Stimulated activated CD4-positive, alpha-beta T cell treated with anti-CD3 and anti-CD28 coated beads, Interleukin-2, amount 100 ng/mL, for 4 hours (primary cell): Measurements from ENCODE around the gene TMEM106C.

Experiments used
- DNase-seq: peaks from one replicate; pipeline ENCODE4 v3.0.0-alpha.2; 2020; ENCODE audit warnings: low read depth

The TMEM106C gene

GRCh38 chr12:47979686-47980085 is 16.3 kb downstream of the TMEM106C start:
- DNase-seq, result no peak

GRCh38 chr12:47980197-47980596 is 16.8 kb downstream of the TMEM106C start:
- DNase-seq, result no peak

GRCh38 chr12:47980779-47981495 is 17.5 kb downstream of the TMEM106C start:
- DNase-seq, result no peak

GRCh38 chr12:47981496-47982260 is 18.3 kb downstream of the TMEM106C start:
- no peak for DNase-seq

DNA sequence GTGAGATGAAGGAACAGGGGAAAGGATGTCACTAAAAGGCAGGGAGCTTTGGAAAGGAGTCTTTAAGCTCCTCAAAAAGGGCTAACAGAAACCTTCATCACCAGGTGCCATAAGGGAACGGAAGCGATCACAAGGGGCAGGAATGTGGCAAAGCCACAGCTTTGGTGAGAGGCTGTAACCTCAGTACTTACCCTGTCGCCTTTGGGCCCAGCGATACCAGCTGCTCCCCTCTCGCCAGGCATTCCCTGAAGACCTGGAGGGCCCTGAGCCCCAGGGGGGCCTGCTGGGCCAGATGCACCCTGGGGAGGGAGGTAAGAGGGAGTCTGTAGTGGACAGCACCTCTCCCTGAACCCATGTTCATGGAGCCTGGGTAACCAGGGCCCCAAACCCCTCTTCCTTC is 18.9 kb downstream of the TMEM106C start:
- DNase-seq, result no peak

GRCh38 chr12:47982770-47983169 is 19.4 kb downstream of the TMEM106C start:
- DNase-seq, result no peak

- DNase-seq, result no peak
Observed at GRCh38 chr12:47983541-47984115, 20.2 kb downstream of the TMEM106C start.

GRCh38 chr12:47984331-47984801 is 21.0 kb downstream of the TMEM106C start:
- no peak for DNase-seq

DNA sequence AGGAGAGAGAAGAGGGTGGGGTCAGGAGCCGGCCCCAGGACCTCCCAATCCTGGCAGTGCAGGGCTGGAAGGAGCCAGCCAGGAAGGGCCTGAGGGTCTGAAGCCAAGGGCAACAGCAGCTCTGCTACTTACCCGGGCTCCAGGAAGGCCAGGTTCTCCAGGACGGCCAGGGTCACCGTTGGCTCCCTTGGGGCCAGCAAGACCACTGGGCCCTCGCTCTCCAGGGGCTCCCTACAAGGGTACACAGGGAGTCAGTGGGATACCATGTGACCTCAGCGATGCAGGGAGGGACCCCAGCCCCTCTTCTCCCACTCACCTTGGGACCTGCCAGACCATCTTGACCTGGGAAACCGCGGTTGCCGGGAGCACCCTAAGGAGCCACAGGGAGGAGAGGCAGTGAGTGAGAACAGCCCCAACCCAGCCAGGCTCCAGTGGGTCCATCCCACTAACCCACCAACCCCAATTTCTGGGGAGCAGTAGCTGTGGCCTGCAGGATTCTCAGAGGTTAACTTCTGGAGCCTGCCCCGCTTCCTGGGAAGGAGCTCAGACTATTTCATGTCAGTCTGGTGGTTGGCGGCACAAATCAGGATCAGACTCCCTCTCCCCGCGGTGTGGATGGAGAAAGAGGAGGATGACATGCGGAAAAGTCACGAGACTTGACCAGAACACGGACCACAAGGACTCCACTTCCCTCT is 22.3 kb downstream of the TMEM106C start:
- no peak for DNase-seq

DNA sequence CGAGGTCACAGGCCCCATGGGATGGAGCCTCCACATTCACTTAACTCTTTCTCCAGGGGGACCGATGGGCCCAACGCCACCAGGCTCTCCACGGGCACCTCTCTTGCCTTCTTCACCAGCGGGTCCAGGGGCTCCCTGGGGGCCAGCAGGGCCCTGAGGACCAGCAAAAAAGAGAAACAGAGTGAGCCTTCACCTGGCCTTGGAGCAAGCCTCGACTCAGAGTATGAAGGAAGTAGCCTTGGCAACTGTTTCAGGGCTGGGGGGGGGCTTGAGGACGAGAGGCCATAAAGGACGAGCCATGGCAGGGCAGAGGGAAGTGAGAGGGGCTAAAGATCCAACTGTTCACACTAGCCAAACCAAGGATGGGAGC is 22.9 kb downstream of the TMEM106C start:
- DNase-seq, result no peak

GRCh38 chr12:47986832-47987231 is 23.4 kb downstream of the TMEM106C start:
- no peak for DNase-seq

DNA sequence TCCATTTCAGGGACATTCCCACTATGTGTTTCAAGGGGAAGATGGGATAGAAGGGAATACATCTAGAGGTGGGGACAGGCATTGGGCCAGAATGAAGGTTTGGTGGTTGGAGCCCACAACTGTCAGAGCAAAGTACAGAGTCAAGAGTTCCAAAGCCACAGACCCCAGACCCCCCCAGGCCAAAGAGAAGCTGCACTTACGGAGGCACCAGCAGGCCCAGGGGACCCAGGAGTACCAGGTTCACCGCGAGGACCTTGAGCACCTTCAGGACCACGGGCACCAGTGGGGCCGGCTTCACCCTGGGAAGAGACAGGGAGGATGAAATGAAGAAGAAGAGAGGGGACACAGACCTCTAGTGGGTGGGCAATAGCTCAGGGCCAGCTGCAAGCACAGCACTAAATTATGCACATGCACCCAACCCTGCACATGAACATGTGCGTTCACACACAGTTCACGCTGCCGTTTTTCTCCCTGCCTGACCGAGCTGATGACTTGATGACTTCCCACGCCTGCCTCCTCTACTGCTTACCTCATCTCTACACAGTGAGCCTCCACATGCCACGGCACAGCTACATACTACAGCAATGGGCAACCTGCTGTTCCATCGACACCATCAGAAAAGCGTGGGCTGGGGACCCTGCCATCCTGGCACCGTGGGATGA is 24.1 kb downstream of the TMEM106C start:
- no peak for DNase-seq

DNA sequence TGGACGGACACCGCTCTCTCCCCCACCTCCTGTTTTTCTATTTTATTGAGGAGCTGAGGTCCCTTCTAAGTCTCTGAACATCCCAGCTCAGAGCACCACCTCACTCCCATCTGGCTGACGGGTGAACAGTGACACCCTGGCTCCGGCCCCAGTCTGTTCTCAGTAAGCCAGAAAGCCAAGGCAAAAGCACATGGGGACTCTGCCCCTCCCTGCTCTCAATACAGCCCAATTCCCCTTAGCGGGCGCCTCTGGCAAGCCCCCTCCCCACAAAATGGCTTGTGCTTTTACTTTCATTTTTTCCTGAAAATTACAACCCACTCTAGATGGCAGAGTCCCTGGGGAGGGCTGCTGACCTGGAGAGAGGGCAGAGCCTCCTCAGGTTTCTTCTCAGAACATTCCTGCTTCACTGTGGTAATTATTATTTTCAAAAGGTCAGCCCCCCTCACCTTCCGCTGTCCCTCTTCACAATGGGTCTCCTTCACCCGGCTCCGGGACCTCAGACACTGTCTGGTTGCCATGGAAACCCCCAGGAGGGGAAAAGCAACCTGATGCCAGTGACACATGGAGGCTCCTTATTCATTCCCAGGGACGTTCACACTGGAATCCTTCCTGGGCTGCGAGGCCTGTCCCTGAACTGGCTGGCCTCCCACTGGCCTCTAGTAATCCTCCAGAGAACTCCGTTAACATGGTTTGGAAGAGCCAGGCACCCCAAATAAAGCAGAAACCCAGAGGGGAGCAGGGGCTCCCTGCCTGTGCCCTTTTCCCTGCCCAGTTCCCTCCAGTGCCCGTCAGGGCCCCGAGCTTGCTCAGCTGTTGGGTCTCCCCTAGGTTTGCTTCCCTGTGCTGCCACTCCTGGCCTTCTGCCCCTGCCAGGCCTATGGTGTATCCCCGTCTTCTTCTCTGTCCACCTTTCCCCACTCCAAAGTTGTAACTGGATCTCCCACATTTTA is 25.0 kb downstream of the TMEM106C start:
- DNase-seq, result no peak

DNA sequence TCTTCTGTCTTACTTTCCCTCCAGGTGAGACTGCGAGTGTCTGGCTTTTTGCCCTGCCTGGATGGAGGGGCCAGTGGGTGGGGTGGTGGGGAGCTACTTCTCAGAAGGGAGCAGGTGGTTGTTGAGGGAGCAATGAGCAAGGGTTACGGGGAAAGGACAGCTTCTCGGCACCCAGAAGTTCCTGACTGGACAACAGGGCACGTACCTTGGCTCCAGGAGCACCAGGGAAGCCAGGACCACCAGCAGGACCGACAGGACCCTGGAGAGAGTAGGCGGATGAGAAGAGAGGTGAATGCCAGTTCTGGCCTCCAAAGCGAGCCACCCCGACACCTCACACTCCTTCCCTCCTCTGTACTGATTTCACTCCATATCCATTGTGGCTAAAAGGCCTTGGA is 25.6 kb downstream of the TMEM106C start:
- DNase-seq, result no peak

DNA sequence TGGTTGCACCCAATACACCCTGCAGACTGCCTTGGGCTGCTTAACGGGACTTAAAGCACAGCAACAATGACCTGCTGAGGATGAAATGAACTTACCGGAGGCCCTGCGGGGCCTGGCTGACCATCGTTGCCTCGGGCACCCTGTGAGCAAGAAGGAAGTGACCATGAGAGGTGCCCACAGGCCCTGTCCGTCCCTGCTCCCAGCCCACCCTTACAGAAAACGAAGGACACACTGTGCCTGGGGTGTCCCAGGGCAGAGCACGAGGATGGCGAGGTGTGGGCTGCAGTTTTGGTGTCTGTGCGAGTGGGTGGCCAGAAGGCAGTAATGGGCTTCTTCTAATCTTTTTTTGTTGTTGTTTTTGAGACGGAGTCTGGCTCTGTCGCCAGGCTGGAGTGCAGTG is 26.3 kb downstream of the TMEM106C start:
- DNase-seq, result no peak

DNA sequence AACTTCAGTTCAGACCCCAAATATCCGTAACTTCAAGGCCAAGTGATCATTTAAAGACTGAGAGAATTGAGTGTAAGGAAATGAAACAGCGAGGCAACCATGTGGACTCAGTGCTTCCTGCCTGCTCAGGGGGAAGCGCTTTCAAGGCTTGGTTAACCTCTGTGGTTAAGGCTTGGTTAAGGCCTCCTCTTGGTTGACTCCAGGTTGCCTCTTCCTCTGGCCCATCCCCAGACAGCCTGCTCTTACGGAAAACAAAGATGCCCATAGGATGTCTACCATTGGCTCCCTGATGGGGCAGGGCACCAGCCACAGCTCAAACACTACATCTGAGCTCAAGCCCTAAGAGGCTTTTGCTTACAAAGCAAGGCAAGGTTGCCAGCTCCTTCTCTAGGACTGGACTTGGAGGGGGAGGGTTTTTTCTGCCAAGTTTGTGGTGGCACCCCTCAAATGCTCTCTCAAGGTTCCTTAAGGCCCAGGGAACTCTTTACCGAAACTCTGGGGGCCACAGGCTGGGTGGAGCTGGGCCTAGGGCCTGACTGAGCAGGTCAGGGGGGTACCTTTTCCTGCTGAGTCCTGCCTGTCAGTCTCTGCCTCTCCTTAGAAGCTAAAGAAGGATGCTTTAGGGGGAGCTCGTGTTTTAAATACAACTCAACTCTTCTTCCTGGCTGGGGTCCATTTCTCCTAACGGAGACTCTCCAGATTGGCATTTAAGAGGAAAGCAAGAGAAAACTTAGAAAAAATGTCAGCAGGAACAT is 27.1 kb downstream of the TMEM106C start:
- peak; percentile 12 for DNase-seq

- DNase-seq, result no peak
Observed at GRCh38 chr12:47991106-47992061, 28.0 kb downstream of the TMEM106C start.

GRCh38 chr12:47992776-47993175 is 29.4 kb downstream of the TMEM106C start:
- no peak for DNase-seq

GRCh38 chr12:47993491-47993890 is 30.1 kb downstream of the TMEM106C start:
- DNase-seq, result no peak
